Measurements from ENCODE around the gene ANAPC15. TPM values are rescaled to one million over a fixed set of nuclear protein-coding genes. Genes with fewer than 3 reads are reported as not detected.

ANAPC15 gene
- total RNA-seq, 1 experiment from 2014 or later: 75.4 TPM

GRCh38 chr11:72080326-72081183, 31.9 kb downstream of the ANAPC15 start, which contains the start of the genes LRRC51 and NUMA1 (continued):
- TF ChIP-seq, protein P1, sequence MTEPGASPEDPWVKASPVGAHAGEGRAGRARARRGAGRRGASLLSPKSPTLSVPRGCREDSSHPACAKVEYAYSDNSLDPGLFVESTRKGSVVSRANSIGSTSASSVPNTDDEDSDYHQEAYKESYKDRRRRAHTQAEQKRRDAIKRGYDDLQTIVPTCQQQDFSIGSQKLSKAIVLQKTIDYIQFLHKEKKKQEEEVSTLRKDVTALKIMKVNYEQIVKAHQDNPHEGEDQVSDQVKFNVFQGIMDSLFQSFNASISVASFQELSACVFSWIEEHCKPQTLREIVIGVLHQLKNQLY (CRISPR knock-in tag; IDR thresholded peaks at IDR 0.05): no peak
- TF ChIP-seq JAZF1 (CRISPR knock-in tag; IDR thresholded peaks at IDR 0.05): no peak
- no peak for TF ChIP-seq FOXP1 (CRISPR knock-in tag; IDR thresholded peaks at IDR 0.05; ENCODE audit: borderline replicate concordance)
- TF ChIP-seq ARID4B (CRISPR knock-in tag; IDR thresholded peaks at IDR 0.05; ENCODE audit: borderline replicate concordance): peak; percentile 69; the same call in 1 of the 2 replicates
- no peak for TF ChIP-seq ZNF121 (CRISPR knock-in tag; IDR thresholded peaks at IDR 0.05)
- TF ChIP-seq, protein P2, sequence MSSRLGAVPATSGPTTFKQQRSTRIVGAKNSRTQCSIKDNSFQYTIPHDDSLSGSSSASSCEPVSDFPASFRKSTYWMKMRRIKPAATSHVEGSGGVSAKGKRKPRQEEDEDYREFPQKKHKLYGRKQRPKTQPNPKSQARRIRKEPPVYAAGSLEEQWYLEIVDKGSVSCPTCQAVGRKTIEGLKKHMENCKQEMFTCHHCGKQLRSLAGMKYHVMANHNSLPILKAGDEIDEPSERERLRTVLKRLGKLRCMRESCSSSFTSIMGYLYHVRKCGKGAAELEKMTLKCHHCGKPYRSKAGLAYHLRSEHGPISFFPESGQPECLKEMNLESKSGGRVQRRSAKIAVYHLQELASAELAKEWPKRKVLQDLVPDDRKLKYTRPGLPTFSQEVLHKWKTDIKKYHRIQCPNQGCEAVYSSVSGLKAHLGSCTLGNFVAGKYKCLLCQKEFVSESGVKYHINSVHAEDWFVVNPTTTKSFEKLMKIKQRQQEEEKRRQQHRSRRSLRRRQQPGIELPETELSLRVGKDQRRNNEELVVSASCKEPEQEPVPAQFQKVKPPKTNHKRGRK (CRISPR knock-in tag; IDR thresholded peaks at IDR 0.05; ENCODE audit: borderline replicate concordance): no peak
- TF ChIP-seq ZMAT4 (CRISPR knock-in tag; IDR thresholded peaks at IDR 0.05): no peak
- TF ChIP-seq SMAD4 (CRISPR knock-in tag; IDR thresholded peaks at IDR 0.05): no peak
- TF ChIP-seq USF2 (CRISPR knock-in tag; IDR thresholded peaks at IDR 0.05): peak; percentile 34; the same call in 1 of the 2 replicates

- ChIA-PET CTCF (interaction anchor here (0.8 to 1.0 kb wide), 2 partner anchors 11 to 55 kb away, joined by 4 to 8 read pairs; no protein-coding TSS in a partner anchor), POLR2A (no interaction called here)
- ATAC-seq: no peak
- Mint-ChIP-seq H3K9me3 (no peaks in the 10 kb centered on the region), H3K4me3 (peak overlapping the region; percentile 84), H3K27ac (peak overlapping the region; percentile 93), H3K36me3 (peaks cover 4% of the 10 kb centered on the region; the same call in 1 of the 2 replicates), H3K27me3 (ENCODE audit: low read depth) (no peaks in the 10 kb centered on the region), H3K4me1 (peaks cover 21% of the 10 kb centered on the region)
- no peak for DNase-seq (ENCODE audit: low spot score)
- TF ChIP-seq TEAD4 (CRISPR knock-in tag; IDR thresholded peaks at IDR 0.05) (no peak), ZNF396 (CRISPR knock-in tag; IDR thresholded peaks at IDR 0.05; ENCODE audit: borderline replicate concordance) (no peak), RELA (CRISPR knock-in tag; IDR thresholded peaks at IDR 0.05; ENCODE audit: borderline replicate concordance) (no peak), HMGA2 (CRISPR knock-in tag; IDR thresholded peaks at IDR 0.05) (no peak), GRHL2 (CRISPR knock-in tag; IDR thresholded peaks at IDR 0.05; ENCODE audit: insufficient replicate concordance, severe bottlenecking) (no peak), CBFB (CRISPR knock-in tag; IDR thresholded peaks at IDR 0.05; ENCODE audit: low read depth) (no peak), PRRX2 (CRISPR knock-in tag; IDR thresholded peaks at IDR 0.05) (no peak), AFF4 (CRISPR knock-in tag; IDR thresholded peaks at IDR 0.05; ENCODE audit: borderline replicate concordance) (no peak)
- TF ChIP-seq, protein P3, sequence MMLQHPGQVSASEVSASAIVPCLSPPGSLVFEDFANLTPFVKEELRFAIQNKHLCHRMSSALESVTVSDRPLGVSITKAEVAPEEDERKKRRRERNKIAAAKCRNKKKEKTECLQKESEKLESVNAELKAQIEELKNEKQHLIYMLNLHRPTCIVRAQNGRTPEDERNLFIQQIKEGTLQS (CRISPR knock-in tag; conservative IDR thresholded peaks at IDR 0.05): no peak
- TF ChIP-seq, protein P4, sequence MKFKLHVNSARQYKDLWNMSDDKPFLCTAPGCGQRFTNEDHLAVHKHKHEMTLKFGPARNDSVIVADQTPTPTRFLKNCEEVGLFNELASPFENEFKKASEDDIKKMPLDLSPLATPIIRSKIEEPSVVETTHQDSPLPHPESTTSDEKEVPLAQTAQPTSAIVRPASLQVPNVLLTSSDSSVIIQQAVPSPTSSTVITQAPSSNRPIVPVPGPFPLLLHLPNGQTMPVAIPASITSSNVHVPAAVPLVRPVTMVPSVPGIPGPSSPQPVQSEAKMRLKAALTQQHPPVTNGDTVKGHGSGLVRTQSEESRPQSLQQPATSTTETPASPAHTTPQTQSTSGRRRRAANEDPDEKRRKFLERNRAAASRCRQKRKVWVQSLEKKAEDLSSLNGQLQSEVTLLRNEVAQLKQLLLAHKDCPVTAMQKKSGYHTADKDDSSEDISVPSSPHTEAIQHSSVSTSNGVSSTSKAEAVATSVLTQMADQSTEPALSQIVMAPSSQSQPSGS (CRISPR knock-in tag; IDR thresholded peaks at IDR 0.05; ENCODE audit: borderline replicate concordance, low read depth): no peak
- TF ChIP-seq, protein P1 (CRISPR knock-in tag; IDR thresholded peaks at IDR 0.05): no peak
These were observed 32.6 kb downstream of the ANAPC15 start for GRCh38 chr11:72079819-72080325.

Data from WTC11 (cell line).